B cell (primary cell): ENCODE data around the gene BCL7B. TPM values are rescaled to one million over a fixed set of nuclear protein-coding genes. Genes with fewer than 3 reads are reported as not detected.

Source experiments
- ATAC-seq: fragments of 200-7000 bp; cut with Tn5 transposase; one replicate; pipeline ENCODE4 v1.10.0; 2021; ENCODE audit warnings: low read depth, mild to moderate bottlenecking, moderate number of reproducible peaks, moderate library complexity
- CTCF ChIA-PET: fragments of 350-600 bp; sonication (Branson Sonifier 250); formaldehyde crosslinking; loops from one replicate; lab custom pipeline; 2021; ENCODE audit warnings: antibody characterized with exemption, inconsistent platforms; lab: Charles Lee
- POLR2A ChIA-PET: fragments of 350-600 bp; sonication (Branson Sonifier 250); formaldehyde crosslinking; loops from one replicate; lab custom pipeline; 2021; ENCODE audit warnings: antibody characterized with exemption; lab: Charles Lee
- DNase-seq: peaks from one replicate; pipeline ENCODE4 v3.0.0; 2013
- H2AFZ ChIP-seq: 2 replicates; pipeline ENCODE4 v1.6.1; 2012; ENCODE audit warnings: mild to moderate bottlenecking, low read depth, low read length; ENCODE audit not compliant: insufficient read depth, poor library complexity, severe bottlenecking
- H3K27ac ChIP-seq, 2 donors: 1 replicate in 1 of 2; 2 replicates in 1 of 2; pipeline ENCODE4 v1.5.1; 2012 to 2013; ENCODE audit warnings: low read length in 2 of 2, mild to moderate bottlenecking in 2 of 2, moderate library complexity in 1 of 2
- H3K27me3 ChIP-seq, 4 experiments: fragments of 200-600 bp in 1 of 4; sonication (generic) in 1 of 4; replicated peaks in 1 of 4; 1 replicate in 2 of 4; 2 replicates in 2 of 4; pipeline versions ENCODE4 v1.6.1 to v1.7.0; 2013 to 2016; ENCODE audit warnings: low read length in 3 of 4, mild to moderate bottlenecking in 2 of 4, mixed read lengths in 1 of 4, moderate library complexity in 1 of 4; ENCODE audit not compliant: insufficient read depth in 4 of 4, control insufficient read depth in 3 of 4; ENCODE audit errors: control extremely low read depth in 1 of 4
- H3K36me3 ChIP-seq, 2 experiments: replicated peaks in 1 of 2; 1 replicate in 1 of 2; 2 replicates in 1 of 2; pipeline versions ENCODE4 v1.6.1 to v1.7.1; 2013; ENCODE audit warnings: low read length in 1 of 2; ENCODE audit not compliant: insufficient read depth in 2 of 2, control insufficient read depth in 1 of 2; ENCODE audit errors: control extremely low read depth in 1 of 2, extremely low read depth in 1 of 2
- H3K4me1 ChIP-seq, 2 donors: fragments of 200-600 bp in 1 of 2; sonication (generic) in 1 of 2; 1 replicate in 1 of 2; 2 replicates in 1 of 2; pipeline versions ENCODE4 v1.5.1 to v1.6.1; 2013 to 2017; ENCODE audit warnings: low read length in 2 of 2; ENCODE audit not compliant: control insufficient read depth in 2 of 2, insufficient read depth in 2 of 2
- H3K4me2 ChIP-seq: replicated peaks from 2 replicates; pipeline ENCODE3; 2012; ENCODE audit warnings: mild to moderate bottlenecking, low read depth, low read length; ENCODE audit not compliant: poor library complexity, severe bottlenecking
- H3K4me3 ChIP-seq, 5 experiments: fragments of 200-600 bp in 1 of 5; sonication (generic) in 1 of 5; 1 replicate in 3 of 5; 2 replicates in 2 of 5; pipeline versions ENCODE4 v1.5.1 to v1.7.0; 2011 to 2016; ENCODE audit warnings: low read length in 4 of 5, mild to moderate bottlenecking in 4 of 5, low read depth in 2 of 5, control low read depth in 1 of 5, moderate library complexity in 1 of 5; ENCODE audit not compliant: insufficient read depth in 1 of 5; ENCODE audit errors: control extremely low read depth in 1 of 5, extremely low read depth in 1 of 5
- H3K79me2 ChIP-seq: fragments of 200-600 bp; sonication (generic); one replicate; pipeline ENCODE4 v1.6.0; 2016; ENCODE audit warnings: low read length; ENCODE audit not compliant: control insufficient read depth, insufficient read depth
- H3K9ac ChIP-seq: fragments of 200-600 bp; sonication (generic); 2 replicates; pipeline ENCODE4 v1.6.1; 2017; ENCODE audit warnings: mild to moderate bottlenecking, low read length, moderate library complexity
- H3K9me3 ChIP-seq, 3 donors: one replicate each; pipeline versions ENCODE4 v1.6.1 to v1.7.1; 2013; ENCODE audit warnings: low read length in 2 of 3; ENCODE audit not compliant: control insufficient read depth in 2 of 3, insufficient read depth in 1 of 3; ENCODE audit errors: control extremely low read depth in 1 of 3
- H4K20me1 ChIP-seq: 2 replicates; pipeline ENCODE4 v1.6.0; 2012; ENCODE audit warnings: mild to moderate bottlenecking, low read length; ENCODE audit not compliant: insufficient read depth, control insufficient read depth, poor library complexity, severe bottlenecking
- H3K27ac Mint-ChIP-seq: one replicate; pipeline ENCODE4 v1.8.0; 2021; ENCODE audit warnings: mixed read lengths
- H3K27me3 Mint-ChIP-seq: one replicate; pipeline ENCODE4 v1.8.0; 2021; ENCODE audit warnings: mixed read lengths
- H3K4me1 Mint-ChIP-seq: one replicate; pipeline ENCODE4 v1.8.0; 2021; ENCODE audit warnings: mixed read lengths
- H3K4me3 Mint-ChIP-seq: one replicate; pipeline ENCODE4 v1.8.0; 2021; ENCODE audit warnings: mixed read lengths
- H3K9me3 Mint-ChIP-seq: one replicate; pipeline ENCODE4 v1.8.0; 2022; ENCODE audit warnings: mixed read lengths; ENCODE audit not compliant: insufficient read depth
- EZH2 ChIP-seq: IDR thresholded peaks from 2 replicates; pipeline ENCODE4 v1.6.1; 2012; ENCODE audit warnings: borderline replicate concordance, low read depth, mild to moderate bottlenecking, moderate library complexity, low read length; ENCODE audit not compliant: insufficient read depth, poor library complexity, severe bottlenecking
- WGBS: methylation state at CpG from one replicate; pipeline ENCODE4 v1.1.5; 2013; ENCODE audit warnings: missing lambda C conversion rate; ENCODE audit not compliant: insufficient coverage; 5-methylcytosine and 5-hydroxymethylcytosine counted together
- intact Hi-C: fragments of 100-400 bp; cut with micrococcal nuclease; formaldehyde crosslinking; loops from one replicate; pipeline ENCODE4 v1.10.0; 2022
- polyA plus RNA-seq: library from polyadenylated mRNA; depleted of rRNA; stranded (reverse); fragments of >200 nt; gene quantifications from 2 replicates; pipeline ENCODE4 v1.2.3, GENCODE V29; 2012
- total RNA-seq, 2 donors: library from RNA; stranded (reverse); fragments of 120-200 nt in 1 of 2; gene quantifications; 1 replicate in 1 of 2; 2 replicates in 1 of 2; pipeline versions ENCODE4 v1.2.3 to v1.2.4, GENCODE V29; 2013 to 2022
- TF ChIP-seq, protein P1 (sequence below): fragments of 200-600 bp; IDR thresholded peaks from one replicate; pipeline ENCODE4 v1.8.0; 2022; ENCODE audit warnings: antibody characterized with exemption, mild to moderate bottlenecking

Gene BCL7B
- total and polyA plus RNA-seq, 2 donors (not counting 1 experiment from before 2014, with no cell fraction given) = 61.9 to 69.8 TPM

DNA sequence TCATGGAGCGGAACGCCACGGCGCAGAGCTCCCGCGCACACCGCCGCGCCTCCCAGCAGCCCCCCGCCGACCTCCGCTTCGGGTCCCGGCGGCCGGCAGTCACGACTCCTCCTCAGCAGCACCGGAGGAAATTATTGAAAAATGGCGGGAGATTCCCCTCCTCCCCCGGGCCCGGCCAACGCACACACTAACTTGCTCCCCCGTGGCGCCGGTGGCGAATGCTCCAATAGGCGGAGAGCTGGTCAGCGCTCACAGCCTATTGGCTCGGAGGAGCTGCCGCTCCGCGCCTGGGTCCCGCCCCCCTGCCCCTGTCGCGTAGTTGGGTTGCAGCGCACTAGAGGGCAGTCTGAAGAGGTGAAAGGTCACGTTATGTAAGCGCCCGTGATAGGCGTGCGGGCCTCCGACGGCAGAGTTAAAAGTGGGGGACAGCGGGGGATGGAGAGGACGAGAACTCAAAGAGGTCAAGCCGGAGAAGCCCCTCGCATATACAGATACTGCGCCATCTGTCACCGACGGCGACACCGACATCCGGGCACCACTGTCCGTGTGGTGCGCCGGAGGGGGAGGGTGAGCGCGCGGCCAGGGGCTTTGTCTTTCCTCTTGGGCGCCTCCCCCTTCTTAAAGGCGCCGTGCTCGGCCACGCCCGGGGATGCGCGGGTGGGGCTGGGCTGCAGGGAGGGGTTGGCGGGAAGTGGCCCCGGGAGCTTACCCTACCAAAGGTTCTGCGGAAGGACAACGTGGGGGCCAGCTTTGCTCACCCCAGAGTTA lies 35.2 kb downstream of the BCL7B start, which contains the start of gene BAZ1B:
TSS of gene BAZ1B (minus strand) at position 189 of the 768 bp plus-strand sequence. CDS start 360 bp downstream, outside the sequence.
- H3K9me3 Mint-ChIP-seq = no peaks in the 10 kb centered on the region
- peak within 1 kb of the TSS; percentile 89 for H3K4me2 ChIP-seq
- no peaks in the 10 kb centered on the region for H3K27me3 Mint-ChIP-seq
- peak; percentile 91 for ATAC-seq
- ChIA-PET POLR2A (interaction anchor here (0.6 to 2.3 kb wide), 6 partner anchors 27 to 216 kb away, joined by 3 to 10 read pairs (median 4); partner anchors contain the start of genes ABHD11, BCL7B and TBL2), CTCF (interaction anchor here (0.9 to 1.5 kb wide), 6 partner anchors 14 to 203 kb away, joined by 3 to 5 read pairs (median 4); partner anchors contain the start of genes BCL7B and TBL2)
- H3K27ac Mint-ChIP-seq = peak within 1 kb of the TSS; percentile 98
- H3K9ac ChIP-seq = peak within 1 kb of the TSS; percentile 85
- H3K9me3 ChIP-seq = no peaks in the 10 kb centered on the region
- DNase-seq = peak; percentile 98
- H3K27me3 ChIP-seq = no peaks in the 10 kb centered on the region
- peak within 1 kb of the TSS; percentile 74 for H2AFZ ChIP-seq
- peaks cover 58 to 63% of the 10 kb centered on the region in 2 donors for H3K4me1 ChIP-seq
- H3K4me3 Mint-ChIP-seq = peak within 1 kb of the TSS; percentile 95
- H3K79me2 ChIP-seq = peaks cover 49% of the 10 kb centered on the region
- peak within 1 kb of the TSS; percentile 50 to 78 (median 68) for H3K4me3 ChIP-seq
- under 1% methylated on average over 57 of the region's 71 CpGs for WGBS
- peaks cover 1 to 11% of the 10 kb centered on the region in 2 experiments for H3K36me3 ChIP-seq
- peak within 1 kb of the TSS; percentile 82 to 87 for H3K27ac ChIP-seq
- H4K20me1 ChIP-seq = peaks cover 28% of the 10 kb centered on the region
- H3K4me1 Mint-ChIP-seq = peaks cover 60% of the 10 kb centered on the region
- TF ChIP-seq, protein P1, sequence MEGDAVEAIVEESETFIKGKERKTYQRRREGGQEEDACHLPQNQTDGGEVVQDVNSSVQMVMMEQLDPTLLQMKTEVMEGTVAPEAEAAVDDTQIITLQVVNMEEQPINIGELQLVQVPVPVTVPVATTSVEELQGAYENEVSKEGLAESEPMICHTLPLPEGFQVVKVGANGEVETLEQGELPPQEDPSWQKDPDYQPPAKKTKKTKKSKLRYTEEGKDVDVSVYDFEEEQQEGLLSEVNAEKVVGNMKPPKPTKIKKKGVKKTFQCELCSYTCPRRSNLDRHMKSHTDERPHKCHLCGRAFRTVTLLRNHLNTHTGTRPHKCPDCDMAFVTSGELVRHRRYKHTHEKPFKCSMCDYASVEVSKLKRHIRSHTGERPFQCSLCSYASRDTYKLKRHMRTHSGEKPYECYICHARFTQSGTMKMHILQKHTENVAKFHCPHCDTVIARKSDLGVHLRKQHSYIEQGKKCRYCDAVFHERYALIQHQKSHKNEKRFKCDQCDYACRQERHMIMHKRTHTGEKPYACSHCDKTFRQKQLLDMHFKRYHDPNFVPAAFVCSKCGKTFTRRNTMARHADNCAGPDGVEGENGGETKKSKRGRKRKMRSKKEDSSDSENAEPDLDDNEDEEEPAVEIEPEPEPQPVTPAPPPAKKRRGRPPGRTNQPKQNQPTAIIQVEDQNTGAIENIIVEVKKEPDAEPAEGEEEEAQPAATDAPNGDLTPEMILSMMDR = no peak
- TF ChIP-seq EZH2 = no peak
- intact Hi-C loops = loop anchor here (1.0 to 5.0 kb wide), 6 partner anchors 35 to 694 kb away; partner anchors contain the start of genes ABHD11, BCL7B, BUD23 and DNAJC30
